Activated T-cell treated with anti-CD3 and anti-CD28 coated beads for 1 hour (primary cell): ENCODE measurements around the gene MBL2.

Source experiments
- DNase-seq: peaks from one replicate; pipeline ENCODE4 v3.0.0-alpha.2; 2020; ENCODE audit warnings: low read depth

Gene MBL2

DNA sequence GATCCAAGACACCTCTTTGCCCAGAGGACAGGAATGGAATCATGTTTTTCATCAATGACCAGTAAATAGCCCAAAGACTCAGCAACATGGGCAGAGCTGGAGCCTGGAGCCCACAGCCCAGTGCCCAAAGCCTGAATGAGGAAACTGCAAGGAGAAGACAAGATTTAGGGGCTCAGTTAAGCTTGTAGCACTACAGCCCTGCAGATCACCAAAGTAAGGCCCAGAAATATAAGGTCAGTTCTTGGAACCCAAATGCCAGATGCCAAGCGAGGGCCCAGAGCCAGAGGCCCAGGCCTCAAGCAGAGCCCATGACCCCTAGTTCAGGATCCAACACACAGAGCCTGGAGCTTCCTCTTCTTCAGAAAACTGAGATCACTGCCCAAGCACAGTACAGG lies 32.4 kb downstream of the MBL2 start:
- DNase-seq = no peak

DNA sequence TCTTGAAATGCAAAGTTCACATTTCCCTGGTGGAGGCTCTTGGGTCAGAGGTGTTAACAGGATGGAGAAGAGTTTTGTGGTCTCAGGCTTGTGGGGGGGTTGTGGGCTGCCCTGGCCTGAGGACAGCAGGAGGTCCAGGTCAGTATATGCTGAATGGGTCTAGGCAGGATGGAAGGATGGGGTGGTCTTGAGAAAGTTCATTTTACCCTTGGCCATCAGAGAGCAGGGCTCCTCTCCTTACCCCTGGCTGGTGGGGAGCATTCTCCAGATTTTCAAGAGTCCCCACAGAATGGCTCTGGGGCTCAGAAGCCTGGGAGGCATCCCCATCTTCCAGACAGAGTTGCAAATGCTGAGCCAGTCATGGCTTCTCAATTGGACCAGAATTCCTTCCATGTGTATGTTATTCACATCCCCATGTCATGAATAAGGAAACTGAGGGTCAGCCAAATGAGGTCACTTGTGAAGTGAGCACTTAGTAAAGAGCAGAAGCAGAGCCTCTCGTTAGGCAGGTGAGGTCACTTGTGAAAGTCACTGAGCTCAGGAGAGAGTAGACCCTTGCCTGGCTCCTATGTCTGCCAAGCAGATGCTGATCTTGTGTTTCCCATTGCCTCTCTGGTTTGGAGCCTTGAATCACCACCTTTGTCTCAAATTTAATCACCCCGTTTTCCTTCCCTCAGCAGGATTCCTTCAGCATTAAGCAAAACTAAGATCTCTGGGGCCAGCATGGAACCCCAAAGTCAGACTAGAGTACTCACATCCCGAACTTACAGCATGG lies 33.0 kb downstream of the MBL2 start:
- no peak for DNase-seq

DNA sequence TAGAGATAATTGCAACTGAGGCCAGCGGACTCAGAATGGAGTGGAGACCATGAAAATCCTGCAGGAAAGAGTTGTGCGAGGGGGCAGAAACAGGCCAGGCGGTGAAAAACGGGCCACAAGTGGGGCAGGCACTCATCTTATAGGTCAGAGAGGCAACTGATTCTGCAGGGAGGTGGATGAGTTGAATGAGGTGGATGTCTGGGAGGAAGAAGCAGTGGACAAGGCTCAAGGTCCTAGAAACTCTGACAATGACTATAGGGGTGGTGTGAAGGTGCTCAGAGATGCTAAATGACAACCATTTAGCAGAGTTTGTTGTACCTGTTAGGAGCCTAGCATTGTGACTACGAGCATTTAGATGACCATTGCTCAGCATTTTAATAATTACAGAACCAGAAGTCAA lies 33.6 kb downstream of the MBL2 start:
- DNase-seq = no peak

DNA sequence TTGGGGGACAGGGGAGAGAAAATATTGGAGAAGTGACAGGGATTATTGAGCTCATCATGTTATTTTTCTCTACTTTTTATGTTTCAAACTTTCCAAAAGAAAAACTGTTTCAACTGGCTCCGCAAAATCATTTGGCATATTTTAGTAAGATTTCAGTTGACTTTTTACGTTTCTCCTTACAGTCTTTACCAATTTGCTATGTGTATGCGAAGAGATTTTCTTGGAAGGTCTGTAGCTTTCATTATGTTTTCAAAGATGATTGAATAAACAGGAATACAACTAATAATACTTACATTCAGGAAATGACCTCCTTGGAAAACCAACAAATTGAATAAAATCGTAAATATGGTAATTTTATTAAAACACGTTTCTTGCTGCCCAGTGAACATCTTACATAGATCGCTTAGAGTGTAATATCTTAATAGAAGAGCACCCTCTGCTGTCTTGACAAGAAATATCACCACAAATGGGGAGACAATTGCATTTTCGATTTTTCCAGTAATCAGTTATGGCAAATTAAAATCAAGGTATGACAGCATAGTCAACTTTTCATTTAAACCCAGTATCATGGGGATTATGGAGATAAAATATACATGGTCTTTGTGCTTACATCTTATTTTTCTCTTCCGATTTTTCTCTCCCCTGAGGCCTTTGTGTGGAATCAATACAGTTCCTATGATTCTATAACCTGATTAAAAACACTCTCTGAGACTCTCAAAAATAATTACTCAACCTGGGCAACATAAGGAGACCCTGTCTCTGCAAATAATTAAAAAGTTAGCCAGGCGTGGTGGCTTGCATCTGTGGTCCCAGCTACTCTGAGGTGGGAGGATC lies 43.1 kb downstream of the MBL2 start:
- DNase-seq = no peak

DNA sequence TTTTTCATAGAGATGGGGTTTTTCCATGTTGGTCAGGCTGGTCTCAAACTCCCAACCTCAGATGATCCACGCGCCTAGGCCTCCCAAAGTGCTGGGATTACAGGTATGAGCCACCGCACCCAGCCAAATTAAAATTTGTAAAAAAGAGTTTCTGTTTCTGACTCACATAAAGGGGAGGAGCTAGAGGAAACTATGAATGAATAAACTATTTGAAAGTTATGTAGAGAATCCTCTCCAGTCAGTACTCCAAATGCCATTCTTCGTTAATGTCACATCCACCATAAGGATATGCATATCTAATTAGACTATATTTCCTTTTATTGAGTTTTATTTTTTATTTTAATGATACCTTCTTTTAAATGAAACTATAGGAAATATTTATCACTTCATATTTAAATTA lies 52.6 kb downstream of the MBL2 start:
- DNase-seq = no peak
